Measurements from ENCODE around the gene ATP13A1.
"Not testable (repeated sequence)": the region's sequence is repeated elsewhere in the genome, so short reads cannot be mapped to it uniquely, and the experiment has no call there.

ATP13A1 gene

DNA sequence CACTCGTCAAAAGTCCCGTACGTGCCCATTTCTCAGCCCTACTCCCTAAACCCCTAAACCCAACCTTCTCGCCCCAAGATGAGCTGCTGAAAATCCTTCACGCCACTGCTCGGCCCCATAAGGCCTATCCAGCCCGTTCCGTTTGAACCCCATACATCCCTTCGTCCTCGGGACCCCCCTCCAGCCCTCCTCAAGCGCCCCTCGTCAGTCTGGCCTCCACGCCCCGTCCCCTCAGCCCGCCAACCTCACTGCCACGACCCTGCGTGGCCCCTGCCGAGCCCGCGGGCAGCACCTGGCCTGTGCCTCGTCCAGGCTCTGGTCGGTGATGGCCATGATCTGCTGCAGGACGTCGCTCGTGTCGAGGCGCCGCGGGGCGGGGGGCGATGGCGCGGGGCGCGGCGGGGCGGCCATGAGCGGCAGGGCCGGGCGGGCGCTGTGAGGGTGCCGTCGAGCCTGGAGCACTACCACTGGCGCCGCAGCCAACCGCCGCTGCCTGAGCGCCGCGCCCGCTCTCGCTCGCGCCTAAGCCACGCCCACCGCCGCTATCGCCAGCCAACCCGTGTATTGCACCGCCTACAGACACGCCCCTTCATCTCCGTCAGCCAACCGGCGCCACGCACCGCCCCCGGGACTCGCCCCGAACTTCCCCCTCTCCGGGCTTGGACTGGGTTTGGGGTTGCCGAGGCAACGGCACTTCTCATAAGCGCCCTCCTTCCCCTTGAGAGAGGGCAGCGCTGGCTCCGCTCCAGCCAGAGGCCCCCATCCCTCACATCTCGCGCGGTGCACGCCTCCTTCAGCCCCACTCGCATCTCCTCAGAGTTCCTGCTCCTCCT lies 45.0 kb downstream of the ATP13A1 start, which contains the start of gene PBX4:
PBX4 (minus strand) TSS at position 469 of the 833 bp plus-strand sequence; CDS start at position 411, 58 bp downstream.
- DNase-seq: peak; percentile 95 to 99 (median 97)

DNA sequence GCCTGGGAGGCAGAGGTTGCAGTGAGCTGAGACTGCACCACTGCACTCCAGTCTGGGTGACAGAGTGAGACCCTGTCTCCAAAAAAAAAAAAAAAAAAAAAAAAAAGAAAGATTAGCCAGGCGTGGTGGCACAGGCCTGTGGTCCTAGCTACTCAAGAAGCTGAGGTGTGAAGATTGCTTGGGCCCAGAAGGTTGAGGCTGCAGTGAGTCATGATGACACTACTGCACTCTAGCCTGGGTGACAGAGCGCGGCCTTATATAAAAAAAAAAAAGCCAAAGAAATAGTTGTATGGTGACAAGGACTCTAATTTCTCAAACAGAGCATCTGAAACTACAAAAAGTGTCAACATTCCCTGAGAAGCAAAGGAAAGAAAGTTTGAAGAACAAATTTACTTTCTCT lies 48.4 kb downstream of the ATP13A1 start:
- DNase-seq: no peak

DNA sequence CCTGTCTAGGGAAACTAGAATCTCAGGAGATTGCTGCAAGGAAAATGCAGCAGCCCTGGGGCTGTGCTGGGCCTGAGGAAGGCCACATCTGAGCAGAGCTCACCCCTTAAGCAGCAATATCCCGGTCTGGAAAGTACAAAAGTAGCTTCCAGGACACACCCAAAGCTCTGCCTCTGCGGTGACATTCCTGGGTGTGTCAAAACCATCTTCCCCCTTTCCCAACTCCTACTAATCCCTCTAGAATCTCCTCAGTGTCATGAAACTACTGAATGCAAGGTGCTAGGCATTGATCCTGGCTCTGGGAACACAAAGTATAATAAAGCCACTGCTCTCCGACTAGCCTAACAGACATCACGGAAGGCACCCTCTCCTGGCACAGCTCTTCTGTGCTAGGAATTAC lies 50.0 kb downstream of the ATP13A1 start:
- no peak for DNase-seq

DNA sequence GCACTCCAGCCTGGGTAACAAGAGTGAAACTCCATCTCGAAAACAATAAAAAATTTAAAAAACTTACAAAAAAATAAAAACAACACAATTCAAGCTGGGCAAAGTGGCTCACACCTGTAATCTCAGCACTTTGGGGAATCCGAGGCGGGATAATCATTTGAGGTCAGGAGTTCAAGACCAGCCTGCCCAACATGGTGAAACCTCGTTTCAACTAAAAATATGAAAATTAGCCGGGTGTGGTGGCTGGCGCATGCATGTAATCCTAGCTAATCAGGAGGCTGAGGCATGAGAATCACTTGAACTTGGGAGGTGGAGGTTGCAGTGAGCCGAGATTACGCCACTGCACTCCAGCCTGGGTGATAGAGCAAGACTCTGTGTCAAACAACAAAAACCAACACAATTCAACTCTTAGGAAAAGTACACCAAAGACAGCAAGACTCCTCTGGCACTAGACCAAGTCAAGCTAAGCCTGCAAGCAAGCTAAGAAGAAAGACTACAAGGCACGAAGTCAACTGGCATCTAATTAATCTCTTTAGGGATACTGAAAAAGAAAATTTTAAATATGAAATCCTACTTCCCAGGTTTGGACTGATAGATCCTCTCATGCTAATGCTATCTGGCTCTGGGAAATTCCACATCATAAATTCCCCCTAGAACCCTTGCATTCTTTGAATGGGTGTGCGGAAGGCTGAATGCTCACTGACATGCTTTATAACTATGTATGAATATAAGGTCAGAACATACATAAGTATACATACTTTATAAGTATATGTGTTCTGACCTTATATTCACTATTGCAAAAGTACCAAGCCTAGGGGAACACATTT lies 52.9 kb downstream of the ATP13A1 start:
- no peak for DNase-seq

DNA sequence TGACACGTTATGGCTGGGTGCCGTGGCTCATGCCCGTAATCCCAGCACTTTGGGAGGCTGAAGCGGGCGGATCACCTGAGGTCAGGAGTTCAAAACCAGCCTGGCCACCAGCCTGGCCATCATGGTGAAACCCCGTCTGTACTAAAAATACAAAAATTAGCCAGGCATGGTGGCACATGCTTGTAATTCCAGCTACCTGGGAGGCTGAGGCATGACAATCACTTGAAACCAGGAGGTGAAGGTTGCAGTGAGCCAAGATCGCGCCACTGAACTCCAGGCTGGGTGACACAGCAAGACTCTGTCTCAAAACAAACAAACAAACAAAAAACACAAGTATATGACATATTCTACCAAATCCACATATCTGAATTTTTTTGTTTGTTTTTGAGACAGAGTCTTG lies 56.8 kb downstream of the ATP13A1 start:
- DNase-seq: not testable (repeated sequence)

DNA sequence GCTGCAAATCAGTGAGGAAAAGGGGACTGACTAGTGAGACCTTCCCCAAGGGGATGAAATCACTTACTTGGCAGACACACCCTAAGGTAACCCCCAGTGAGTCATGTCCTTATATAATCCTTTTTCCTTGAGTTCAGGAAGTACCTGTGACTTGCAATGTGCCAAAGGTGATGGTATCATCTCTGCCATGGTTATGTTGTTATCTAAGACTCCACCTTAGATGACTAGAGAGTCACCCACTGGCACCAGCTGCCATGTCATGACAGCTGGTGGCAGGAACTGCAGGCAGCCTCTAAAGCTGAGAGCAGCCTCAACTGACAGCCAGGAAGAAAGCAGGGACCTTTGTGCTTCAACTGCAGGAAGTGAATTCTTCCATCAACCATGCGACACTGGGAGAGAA lies 57.5 kb downstream of the ATP13A1 start:
- no peak for DNase-seq

DNA sequence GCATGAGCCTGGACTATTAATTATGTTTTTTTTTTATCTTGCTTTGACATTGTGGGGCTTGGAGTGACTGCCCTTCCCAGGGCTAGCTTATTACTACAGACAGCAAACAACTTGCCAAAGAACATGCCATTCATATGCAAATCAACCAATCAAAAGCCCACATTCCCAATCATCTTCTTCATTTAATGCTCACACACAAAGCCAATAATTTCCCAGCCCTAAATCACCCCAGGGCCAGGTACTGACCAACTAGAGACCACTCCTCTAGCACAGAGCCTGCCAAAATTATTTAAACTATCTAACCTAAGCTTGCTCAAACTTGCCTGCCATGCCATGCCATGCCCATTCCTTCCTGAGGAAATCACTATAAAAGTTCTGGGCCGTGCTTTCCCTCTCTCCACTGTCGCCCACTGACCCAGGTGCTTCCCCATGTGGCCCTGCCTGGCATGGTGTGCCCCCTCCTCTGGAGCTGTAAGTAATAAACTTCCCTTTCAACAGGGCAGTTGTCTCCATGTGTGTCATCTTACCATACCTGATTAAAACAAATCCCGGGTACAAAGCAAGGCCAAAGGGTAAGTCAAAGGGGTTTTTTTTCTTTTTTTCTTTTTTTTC lies 60.7 kb downstream of the ATP13A1 start:
- DNase-seq: no peak

DNA sequence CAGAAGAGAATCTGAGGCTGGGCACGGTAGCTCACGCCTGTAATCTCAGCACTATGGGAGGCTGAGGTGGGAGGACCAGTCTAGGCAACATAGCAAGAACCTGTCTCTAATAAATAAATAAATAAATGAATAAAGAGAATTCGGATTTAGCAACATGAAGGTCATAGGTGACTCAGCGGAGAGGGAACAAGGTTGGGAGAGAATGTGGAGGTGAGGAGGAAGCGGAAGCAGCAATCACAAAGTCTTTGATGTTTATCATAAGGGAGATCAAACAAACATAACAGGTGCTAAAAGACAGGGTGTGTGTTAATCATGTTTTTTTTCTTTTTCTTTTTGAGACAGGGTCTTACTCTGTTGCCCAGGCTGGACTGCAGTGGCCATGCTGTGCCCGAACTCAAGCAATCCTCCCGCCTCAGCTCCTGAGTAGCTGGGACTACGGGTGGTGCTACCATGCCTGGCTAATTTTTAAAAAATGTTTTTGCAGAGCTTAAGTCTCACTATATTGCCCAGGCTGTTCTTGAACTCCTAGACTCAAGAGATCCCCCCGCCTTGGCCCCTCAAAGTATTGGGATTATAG lies 61.3 kb downstream of the ATP13A1 start:
- no peak for DNase-seq

DNA sequence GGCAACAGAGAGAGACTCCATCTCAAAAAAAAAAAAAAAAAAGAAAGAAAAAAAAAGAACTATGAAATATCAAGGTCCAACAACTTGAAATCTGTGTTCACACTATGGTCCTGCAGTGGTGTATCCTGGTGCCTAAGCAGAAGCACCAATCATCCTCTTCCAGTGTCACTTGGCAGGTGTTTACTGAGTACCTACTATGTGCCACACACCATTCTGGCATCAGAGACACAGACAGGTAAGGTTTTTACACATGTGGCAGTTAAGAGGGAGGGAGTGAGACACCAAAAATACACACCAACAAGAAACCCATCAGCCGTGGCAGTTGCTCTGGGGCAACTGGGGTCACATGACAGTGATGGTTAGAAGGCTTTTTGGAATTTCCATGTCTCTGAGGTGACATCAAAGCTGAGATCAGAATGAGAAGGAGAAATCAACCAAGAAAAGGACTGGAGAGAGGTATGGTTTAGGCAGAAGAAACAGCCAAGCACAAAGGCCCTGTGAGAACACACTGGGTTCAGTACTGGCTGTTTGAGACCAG lies 62.6 kb downstream of the ATP13A1 start:
- DNase-seq: no peak

DNA sequence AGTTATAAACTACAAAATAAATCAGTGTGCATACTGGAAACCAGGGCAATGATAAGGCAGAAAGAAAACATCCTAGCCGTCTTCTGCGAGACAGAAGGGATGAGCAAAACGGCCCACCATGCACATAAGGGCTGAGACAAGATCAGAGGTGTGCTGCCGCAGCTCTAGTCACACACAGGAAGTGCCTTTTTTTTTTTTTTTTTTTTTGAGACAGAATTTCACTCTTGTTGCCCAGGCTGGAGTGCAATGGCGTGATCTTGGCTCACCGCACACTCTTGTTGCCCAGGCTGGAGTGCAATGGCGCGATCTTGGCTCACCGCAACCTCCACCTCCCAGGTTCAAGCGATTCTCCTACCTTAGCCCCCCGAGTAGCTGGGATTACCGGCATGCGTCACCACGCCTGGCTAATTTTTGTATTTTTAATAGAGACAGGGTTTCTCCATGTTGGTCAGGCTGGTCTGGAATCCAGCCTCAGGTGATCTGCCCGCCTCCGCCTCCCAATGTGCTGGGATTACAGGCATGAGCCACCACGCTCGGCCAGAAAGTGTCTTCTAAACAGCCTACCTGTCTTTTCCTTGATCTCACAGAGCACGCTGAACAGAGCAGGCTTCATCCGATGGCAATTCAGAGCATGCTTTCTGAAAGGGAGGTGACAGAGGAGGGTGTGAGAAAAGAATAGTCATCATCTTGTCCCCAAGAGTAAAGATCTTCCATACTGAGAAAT lies 64.6 kb downstream of the ATP13A1 start:
- DNase-seq: peak in 3 of 4 experiments; percentile 25 to 49 (median 26)

DNA sequence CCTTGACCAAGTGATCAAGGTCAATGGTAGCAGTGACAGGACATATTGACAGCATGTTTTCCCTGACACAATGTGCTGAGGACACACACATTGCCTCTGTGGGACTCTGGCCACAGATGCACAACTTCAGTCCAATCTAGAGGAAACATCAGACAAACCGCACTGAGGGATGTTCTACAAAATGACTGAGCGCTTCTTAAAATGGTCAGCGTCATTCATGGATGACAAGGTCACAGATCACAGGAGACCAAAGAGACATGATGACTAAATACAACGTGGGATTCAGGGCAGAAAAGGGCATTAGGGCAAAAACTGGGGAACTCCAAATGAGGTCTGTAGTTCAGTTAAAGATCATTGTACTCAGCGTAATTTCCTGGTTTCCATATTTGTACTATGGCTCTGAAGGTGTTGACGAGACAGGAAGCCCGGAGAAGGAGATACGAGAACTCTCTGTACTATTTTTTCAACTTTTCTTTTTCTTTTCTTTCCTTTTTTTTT lies 65.6 kb downstream of the ATP13A1 start:
- peak in 1 of 4 experiments; percentile 23 for DNase-seq
